GM21619 (cell line): ENCODE data around the gene ROBO2.

Source experiments
- ATAC-seq: cut with Tn5 transposase; IDR thresholded peaks from one replicate; pipeline ENCODE4 v1.9.1; 2021; ENCODE audit not compliant: unreplicated experiment

ROBO2 gene

DNA sequence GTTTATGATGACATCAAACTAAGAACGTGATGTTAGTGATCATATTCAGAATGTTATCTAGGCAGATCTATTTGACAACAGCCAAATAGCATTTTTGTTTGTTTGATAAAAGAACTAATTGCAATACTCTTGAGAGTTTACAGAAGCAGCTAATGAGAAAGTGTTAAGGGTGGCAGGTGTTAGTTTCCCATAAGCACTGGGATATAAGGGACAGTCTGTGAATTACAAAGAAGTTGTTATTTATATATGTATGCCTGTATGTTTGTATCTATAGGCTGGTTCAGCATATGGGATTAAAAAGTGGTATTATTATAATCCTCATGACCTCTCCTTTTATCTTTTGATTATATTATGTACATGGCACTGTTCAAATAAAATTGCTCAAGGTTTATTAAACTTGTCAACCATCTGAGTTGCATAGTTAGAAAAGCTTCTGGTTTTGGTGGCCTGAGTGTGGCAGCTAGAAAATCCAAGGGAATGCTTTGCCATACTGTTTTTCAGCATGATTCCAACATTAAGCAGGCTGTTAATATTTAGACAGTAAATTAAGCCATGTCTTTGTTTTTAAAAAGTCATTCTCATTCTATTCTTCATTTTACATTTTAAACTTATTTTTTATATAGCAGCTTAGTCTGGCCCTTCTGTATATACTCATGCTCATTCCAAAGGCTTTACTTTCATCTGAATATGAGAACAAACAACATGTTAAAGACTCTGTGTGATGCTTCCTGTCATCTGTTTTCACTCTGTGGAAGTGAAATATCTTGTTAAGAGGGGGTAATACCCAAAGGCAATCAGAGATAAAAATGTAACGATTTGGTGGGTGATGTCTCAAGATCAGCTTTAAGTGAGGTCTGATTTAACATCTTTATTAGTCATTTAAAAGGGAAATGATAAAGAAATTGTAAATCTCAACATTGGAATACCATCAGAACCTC is 13.1 kb downstream of the ROBO2 start:
- ATAC-seq, result no peak

GRCh38 chr3:77053795-77054194 is 13.9 kb downstream of the ROBO2 start:
- ATAC-seq, result no peak

GRCh38 chr3:77055841-77056341 is 16.0 kb downstream of the ROBO2 start:
- ATAC-seq, result no peak

- ATAC-seq, result no peak
Measured at GRCh38 chr3:77059354-77059753, 19.5 kb downstream of the ROBO2 start.

GRCh38 chr3:77063423-77063822 is 23.5 kb downstream of the ROBO2 start:
- ATAC-seq, result no peak

- ATAC-seq, result no peak
Measured at GRCh38 chr3:77065750-77066149, 25.9 kb downstream of the ROBO2 start.

DNA sequence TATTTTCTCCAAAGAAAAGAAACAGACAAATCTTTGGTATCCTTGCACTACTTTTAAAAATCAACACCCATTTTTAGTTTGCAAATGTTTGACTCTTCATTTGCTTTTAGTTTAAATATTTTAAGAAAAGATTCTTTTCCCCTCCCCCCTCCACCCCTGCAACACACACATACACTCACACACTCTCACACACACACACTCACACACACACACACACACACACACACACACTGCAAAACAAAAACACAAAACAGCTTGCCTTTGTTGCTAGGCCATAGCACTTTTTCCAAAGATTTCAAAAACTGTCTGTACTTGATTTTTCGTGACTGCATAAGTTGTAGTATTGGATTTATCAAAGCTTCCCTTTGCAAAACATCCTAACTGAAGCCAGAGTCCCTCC is 26.9 kb downstream of the ROBO2 start:
- ATAC-seq, result no peak

GRCh38 chr3:77068808-77069207 is 28.9 kb downstream of the ROBO2 start:
- ATAC-seq, result no peak

- no peak for ATAC-seq
Measured at GRCh38 chr3:77071364-77071763, 31.5 kb downstream of the ROBO2 start.

DNA sequence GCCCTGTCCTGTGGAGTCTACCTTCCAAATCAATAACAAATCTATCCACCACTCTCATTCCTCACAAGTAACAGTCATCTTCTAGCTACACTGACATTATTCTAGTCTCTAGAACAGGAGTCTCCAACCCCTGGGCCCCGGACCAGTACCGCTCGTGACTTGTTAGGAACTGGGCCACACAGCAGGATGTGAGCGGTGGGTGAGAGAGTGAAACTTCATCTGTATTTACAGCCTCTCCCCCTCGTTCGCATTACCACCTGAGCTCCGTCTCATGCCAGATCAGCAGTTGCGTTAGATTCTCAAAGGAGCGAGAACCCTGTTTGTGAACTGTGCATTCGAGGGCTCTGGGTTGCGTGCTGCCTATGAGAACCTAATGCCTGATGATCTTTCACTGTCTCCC is 31.9 kb downstream of the ROBO2 start:
- no peak for ATAC-seq

DNA sequence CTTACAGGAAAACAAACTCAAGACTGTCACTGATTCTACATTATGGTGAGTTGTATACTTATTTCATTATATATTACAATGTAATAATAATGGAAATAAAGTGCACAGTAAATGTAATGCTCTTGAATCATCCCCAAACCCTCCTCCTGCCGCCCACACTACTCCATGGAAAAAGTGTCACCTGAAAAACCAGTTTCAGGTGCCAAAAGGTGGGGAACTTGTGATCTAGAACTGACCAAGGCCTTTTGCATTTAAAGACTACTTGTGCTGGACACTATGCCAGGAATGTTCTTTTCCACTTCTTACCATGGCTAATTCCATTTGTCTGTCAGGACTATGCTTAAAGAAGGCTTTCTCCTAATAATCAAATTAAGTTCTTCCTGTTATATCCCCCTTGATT is 32.3 kb downstream of the ROBO2 start:
- ATAC-seq, result no peak

GRCh38 chr3:77078279-77078678 is 38.4 kb downstream of the ROBO2 start:
- no peak for ATAC-seq

GRCh38 chr3:77079988-77080610 is 40.2 kb downstream of the ROBO2 start:
- no peak for ATAC-seq

DNA sequence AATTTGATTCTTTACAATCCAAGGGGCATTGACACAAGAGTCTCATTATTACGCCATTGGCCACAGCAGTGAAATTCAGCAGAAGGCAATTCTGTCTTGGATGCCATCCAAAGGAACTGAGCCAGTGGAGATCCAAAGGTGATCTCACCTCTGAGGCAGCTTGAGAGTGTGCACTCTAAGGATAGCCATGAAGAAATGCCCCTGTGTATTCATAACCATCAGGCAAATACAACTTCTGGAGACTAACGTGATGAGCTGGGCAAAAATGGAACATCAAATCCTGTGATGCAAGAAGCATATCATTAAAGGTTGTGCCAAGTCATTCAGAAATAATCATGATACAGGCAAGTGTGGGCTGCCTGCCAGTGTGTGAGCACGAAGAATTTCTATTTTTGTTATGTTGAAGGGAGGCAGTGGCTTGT is 41.4 kb downstream of the ROBO2 start:
- no peak for ATAC-seq

DNA sequence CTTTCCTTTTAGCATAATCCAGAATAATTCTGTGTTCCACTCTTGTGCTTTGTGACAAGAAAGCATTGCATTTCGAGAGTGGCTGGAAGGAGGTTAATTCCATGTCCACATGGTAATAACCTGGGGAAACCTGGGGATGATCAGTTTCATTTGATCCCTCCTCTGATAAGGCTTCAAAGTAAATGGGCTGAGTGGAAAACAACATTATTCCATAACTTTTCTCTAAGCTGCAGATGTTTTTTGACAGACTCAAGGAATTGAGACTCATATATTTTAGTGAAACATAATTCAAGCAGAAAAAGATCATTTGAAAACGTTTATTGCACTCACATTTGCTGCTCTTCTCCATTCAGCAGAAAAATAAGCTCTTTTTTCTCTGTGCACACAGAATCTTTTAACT is 44.6 kb downstream of the ROBO2 start:
- ATAC-seq, result no peak

DNA sequence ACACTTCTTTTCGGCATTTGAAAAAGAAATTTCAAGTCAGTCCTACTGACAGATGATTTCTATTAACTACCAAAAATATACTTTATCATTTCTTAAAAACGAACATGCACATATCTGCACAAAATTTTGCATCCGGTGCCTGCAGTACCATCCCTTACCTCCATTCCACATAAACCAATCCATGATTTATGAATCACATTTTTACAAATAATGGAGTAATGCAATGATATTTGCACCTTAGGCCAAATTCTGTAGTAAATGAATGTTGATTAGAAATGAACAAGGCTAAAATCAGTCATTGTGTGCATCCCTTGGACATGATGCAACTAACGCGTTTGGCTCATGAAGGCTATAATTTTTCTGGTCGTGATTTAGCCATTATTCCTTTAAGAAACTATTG is 46.5 kb downstream of the ROBO2 start:
- no peak for ATAC-seq

DNA sequence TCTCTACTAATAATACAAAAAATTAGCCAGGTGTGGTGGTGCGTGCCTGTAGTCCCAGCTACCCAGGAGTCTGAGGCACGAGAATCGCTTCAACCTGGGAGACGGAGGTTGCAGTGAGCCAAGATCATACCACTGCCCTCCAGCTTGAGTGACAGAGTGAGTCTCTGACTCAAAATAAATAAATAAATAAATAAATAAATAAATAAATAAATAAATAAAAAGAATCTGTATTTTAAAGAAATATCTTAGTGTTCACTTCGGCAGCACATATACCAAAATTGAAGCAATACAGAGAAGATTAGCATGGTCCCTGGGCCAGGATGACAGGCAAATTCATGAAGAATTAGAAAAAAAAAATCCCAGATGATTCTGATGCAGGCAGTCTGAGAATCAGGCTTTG is 51.9 kb downstream of the ROBO2 start:
- ATAC-seq, result no peak

GRCh38 chr3:77093101-77093500 is 53.2 kb downstream of the ROBO2 start:
- no peak for ATAC-seq

DNA sequence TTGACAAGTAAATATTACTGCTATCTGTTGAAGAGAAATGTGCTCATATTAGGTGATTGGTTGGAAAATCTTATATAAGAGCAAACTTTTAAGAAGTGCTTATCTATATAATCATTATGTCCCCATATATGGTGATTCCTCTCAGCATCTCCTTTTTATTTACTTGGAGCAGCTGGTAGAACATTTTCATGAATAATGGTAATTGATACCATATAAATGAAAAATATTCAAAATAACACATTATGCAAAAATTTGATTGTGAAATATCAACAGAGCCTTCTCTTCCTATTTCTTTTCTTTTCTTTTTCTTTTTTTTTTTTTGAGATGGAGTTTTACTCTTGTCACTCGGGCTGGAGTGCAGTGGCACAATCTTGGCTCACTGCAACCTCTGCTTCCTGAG is 56.2 kb downstream of the ROBO2 start:
- no peak for ATAC-seq

DNA sequence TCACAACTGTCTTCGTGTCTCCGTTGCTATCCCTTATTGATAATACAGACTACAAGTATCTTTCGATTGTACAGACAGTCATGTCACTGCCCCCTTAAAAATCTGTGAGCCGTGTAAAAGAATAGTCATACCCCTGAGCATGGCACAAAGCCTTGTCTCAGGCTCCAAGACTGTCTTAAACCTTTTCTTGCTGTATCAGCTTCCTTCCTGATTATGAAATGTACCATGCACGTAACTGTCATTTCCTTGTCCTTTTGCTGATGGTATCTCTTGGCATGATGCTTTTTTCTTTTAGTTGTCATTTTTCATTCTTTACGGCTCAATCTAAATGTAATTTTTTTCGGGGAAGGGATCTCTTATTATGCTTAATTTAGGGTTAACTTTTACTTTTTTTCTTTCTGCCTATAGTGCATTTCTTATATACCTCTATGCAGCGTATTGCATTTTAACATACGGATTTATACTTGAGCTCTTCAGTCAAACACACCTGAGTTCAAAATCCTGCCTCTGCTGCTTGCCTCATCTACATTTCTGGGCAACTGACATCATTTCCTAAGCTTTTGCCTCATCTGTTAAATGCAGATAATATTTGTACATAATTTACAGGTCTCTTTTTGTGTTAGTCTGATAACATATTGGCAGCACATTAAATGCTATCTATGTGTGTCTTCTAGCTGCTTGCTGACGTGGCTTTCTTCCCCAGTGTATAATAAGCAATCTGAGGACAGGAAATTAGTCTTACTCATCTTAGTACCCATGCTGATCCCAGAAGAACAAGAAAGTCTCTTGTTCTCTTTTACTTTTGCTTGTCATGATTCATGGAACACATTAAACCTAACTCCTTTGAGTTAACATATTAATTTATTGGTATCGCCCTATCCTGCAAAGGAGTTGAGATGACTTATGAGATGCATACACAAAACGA is 57.3 kb downstream of the ROBO2 start:
- no peak for ATAC-seq
